Fibroblast of skin of left biceps (primary cell): Measurements from ENCODE around the gene NOL4L.

Source experiments
- DNase-seq, 2 experiments: peaks; one replicate each; pipeline ENCODE4 v3.0.0-alpha.2; 2013; ENCODE audit warnings: low read depth in 2 of 2

The NOL4L gene

GRCh38 chr20:32613192-32614053, 28.3 kb upstream of the NOL4L start:
- no peak for DNase-seq

DNA sequence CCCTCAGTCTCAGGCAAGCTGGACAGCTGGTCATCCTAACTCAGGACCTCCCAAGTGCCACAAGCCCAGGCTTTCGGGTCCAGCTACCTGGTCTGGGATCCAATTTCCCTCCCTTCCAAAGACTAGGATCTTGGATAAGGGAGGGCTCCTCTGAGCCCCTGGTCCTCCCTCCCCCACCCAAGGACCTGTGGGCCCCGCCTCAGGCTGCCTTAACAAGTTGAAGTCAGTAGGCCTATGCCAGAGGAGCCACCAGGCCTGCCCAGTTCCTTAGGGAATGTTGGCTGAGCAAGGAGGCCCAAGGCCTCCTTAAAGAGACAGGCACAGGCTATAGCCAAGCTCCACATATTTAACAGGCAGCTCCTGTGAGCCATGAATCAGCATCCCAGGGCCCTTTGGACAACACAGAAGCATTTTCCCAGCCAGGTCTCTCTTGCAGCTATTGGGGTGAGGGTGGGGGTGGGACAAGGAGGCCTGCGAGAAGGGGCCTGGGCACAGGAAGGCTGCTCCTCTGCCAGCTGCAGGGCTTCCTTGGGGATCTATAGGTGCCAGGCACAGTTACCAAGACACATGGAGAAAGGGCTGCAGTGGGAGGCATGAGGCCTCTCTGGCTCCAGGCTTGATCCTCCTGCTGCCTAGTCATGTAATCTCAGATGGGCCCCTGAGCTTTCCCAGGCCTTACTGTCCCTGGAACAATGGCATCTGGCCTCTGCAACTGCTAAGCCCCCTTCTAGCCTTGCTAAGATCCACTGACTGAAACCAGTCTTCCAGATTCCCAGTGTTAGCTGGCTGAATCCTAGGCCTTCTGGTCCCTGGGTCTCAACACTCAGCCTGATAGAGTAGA, 27.4 kb upstream of the NOL4L start:
- no peak for DNase-seq

GRCh38 chr20:32611868-32612267, 26.7 kb upstream of the NOL4L start:
- DNase-seq, result no peak

DNA sequence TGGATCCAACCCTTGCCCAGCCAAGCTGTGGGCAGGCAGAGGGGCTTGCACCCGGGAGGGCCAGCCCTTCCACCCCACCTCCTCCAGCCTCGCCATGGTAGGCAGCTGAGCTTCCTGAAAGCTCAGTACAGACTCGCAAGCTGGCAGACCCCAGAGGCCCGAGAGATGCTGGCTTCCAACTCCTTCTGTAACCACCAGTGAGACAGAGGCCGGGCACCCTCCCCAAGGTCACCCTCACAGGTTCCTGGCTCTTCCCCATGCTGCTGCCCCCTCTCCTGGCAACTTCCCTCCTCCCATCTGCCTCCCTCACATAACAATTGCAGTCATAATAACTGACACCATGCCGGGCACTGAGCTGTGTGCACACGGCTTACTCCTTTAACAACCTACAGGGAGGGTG, 26.2 kb upstream of the NOL4L start:
- no peak for DNase-seq

DNA sequence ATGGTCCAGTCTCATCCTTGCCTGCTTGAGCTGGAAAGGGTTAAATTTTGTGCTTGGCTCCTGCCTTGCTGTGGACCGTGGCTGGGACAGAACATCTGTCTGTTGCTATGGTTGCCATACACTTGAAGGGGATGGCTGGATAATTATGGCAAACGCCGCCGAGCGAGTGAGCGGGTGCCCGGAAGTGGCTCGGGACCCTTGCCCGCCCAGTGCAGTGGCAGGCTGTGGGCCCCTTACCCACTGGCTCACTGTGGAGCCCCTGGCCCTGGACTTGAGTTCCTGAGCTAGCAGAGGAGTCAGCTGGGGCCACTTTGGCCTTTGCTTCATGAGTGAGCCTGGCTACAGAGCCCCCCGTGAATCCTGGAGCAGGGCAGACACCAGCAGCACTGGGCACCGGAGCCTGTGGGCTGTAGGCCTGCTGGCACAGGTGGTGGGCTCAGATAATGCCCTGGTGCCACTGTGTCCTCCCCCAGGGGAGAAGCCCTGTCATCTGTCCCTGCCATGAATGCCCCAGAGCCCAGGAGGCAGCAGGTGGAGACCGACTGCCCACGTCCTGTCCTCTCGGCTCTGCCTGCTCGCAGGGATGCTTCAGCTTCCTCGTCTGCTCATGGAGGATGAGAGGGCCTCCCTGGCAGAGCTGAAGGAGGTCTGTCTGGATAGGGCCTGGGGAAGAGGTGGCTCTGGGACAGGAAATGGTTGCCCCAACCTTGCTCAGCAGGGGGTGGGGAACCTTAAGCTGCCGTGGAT, 25.5 kb upstream of the NOL4L start:
- no peak for DNase-seq

DNA sequence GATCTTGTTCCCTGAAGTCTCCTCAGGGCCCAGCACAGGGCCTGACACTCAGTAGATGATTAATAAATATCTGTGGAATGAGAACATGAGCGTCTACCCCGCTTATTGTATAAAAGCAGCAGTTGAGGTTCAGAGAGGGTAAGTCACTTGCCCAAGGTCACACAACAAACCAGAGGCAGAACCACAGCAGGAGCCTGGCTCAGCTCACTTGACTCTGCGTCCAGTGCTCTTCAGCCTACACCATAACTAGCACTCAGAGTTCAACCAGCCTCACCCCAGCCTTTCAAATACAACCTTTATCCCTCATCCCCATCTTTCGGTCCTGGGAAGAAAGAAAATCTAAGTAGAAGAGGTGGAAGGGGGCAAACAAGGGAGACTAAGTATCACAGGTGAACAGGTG, 24.9 kb upstream of the NOL4L start:
- no peak for DNase-seq

GRCh38 chr20:32609111-32609773, 24.1 kb upstream of the NOL4L start:
- DNase-seq, result no peak

GRCh38 chr20:32608664-32609015, 23.5 kb upstream of the NOL4L start:
- no peak for DNase-seq

DNA sequence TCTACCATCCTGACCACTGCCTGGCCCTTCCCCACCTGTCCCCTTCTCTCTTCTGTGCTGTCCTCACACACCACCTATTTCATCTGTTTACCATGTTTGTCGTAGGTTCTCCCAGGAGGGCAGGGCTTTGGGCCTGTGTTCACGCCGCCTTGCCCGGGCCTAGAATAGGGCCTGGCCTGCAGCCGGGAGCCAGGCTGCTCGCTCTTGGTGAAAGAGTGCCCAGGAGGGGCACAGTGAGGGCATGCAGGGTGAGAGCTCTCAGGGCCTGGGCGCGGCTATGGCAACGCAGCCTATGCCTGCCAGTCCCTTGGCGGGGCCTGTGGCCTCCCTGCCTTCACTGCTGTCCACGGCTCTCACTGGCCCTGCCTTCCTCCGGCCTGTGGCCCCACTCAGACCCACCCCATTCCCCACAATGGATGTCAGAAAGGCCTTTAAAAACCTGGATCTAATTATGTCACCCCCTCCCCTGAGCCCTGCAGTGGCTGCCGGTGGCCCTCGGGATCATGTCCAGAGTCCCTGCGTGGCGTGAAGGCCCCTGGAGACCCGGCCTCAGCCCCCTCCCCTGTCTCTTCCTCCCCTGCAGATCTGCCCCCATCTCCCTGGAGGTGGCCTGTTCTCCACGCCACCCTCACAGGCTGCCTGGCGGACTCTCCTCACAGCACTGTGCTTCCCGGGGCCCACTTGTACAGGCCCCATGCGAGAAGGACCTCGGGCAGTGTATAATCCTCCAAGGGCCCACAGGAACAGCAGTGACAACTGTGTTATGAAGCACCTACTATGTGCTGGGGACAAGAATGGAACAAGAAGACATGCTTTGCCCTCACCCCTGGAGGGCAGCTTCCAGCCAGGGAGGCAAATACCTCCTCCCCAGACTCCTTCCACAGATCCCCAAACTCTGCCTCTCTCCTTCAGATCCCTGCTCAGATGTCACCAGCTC, 22.9 kb upstream of the NOL4L start:
- DNase-seq, result no peak

- no peak for DNase-seq
Measured at GRCh38 chr20:32607324-32607723, 22.2 kb upstream of the NOL4L start.

- DNase-seq, result no peak
Measured at GRCh38 chr20:32606790-32607189, 21.7 kb upstream of the NOL4L start.

DNA sequence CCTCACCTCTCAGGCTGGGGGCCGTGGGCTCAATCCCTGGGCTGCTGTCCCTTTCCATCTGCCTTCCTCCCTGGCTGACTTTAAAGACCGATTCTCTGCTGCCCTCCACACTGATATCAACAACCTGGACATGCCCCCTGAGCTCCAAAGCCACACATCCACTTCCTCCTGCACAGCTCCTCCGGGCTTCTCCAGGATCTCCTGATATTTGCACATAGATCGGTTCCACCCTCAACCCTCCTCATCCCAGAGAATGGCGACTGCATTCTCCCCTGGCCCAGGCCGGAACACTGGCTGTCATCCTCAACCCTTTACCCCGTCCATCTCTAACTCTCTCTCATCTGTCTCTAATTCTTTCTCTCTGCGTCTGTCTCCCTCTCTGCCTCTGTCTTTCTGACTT, 21.0 kb upstream of the NOL4L start:
- no peak for DNase-seq

DNA sequence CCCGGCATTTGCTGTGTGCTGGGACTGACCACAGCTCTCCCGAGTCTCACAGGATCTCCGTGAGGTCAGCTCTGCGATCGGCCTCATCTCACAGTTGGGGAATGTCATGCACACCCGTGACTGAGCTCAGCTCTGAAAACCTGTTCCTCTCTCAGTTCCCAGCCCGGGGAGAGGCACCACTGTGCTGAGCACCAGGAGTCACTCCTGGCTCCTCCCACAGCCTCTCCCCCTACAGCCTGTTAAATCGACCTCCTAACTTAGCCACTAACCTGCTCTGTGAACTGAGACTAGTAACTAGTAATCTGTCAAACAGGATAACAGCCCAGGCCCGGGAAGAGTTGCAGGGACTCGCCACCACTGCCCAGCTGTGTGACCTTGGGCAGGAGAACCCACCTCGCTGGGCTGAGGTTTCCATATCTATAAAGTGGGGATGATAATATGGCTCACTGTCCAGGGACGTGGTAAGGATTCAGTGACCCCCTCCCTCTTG, 20.1 kb upstream of the NOL4L start:
- no peak for DNase-seq

DNA sequence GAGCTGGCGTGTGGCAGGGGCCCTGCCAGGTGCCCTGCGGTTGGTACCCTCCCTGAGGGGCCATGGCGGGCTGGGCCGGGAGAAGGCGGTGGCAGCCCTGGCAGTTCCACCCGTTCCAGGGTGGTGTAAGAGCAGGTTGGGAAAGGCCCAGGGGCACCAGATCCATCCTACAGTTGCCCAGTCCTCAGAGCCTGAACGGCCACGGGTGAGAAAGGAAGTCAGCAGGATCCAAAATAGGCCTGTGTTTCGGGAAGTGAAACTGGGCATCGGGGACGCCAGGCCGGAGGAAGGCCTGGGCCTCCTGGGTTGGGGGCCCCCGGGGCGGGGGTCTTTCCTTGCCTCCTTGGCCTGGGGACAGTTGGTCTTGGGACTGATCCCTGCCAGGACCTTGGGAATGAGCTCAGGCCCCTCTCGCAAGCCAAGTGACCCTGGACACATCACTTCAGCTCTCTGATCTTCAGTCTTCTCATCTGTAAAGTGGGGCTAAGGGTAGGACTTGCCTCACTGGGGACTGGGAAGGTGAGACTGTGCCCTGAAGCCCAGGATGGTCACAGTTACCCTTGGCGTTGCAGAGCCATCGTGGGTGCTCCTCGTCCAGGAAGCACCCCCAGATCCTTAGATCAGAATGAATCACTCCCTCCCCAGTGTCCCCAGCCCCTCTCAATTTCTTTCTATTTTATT, 18.1 kb upstream of the NOL4L start:
- DNase-seq, result no peak

DNA sequence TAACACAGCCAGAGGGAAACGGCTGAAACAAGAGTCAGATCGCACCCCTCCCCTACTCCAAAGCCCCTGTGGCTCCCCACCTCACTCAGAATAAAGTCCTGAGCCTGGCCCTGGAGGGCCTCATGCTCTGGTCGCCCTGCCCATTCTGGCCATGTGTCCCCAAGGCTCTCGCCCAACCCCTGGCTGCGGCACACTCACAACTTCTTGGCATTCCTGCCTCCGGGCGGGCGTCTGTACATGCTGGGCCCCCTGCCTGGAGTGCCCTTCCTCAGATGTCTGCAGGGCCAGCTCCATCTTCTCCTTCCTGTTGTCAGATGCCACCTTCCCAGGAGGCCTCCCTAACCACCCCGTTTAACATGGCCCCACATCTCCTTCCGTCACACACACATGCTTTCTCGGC, 17.1 kb upstream of the NOL4L start:
- DNase-seq, result no peak

GRCh38 chr20:32600681-32601237, 15.6 kb upstream of the NOL4L start:
- DNase-seq, result no peak

- no peak for DNase-seq
Measured at GRCh38 chr20:32599783-32600340, 14.7 kb upstream of the NOL4L start.

DNA sequence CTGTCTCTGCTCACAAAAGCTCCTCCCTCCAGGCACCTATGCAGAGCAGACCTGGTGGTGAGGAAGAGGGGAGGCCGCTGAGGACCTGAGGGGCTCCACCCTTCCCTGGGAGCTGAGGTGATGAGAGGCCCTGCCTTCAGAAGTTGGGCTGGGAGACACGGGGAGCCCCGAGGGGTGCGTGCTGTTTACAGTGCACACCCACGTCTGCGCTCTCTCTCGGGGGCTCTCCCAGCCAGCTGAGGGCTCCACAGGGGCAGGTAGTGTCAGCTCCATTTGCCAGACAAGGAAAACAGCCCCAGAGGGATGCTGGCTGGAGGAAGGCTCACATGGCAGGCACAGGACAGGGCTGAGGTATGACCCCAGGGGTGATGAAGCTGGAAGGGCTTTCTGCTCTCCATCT, 13.5 kb upstream of the NOL4L start:
- no peak for DNase-seq

GRCh38 chr20:32597714-32598113, 12.6 kb upstream of the NOL4L start:
- no peak for DNase-seq
